Measurements from ENCODE around the gene ABCB6.
A peak's percentile ranks its signal among the peaks of the same experiment; 100 is the strongest.

The ABCB6 gene

DNA sequence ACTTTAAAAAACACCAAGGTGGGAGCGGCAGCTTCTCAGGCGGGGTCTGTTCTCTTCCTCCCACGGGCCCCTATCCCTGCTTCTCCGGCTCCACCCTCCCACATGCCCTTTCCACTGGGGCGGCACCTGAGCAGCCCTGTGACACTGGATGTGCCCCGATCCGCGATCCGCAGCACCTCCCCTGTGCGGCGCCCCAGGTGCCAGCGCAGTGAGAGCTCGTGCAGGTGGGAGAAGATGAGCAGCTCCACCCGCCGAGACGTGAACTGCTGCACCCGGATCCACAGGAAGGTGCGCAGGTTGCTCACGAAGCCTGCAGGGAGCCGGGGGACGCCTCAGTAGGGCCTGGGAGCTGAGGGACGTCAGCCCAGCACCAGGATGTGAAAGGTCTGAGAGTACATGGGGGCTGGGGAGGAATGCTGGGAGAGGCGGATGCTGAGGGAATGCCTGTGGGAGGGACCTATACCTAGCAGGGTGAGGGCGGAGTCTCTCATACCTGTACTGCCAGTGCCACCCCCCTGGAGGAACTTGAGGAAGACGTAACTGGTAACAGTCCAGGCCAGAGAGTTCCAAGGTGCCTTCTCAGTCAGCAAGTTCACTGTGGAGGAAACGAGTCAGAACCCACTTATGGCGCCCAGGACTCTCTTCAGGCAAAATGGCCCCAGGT is 2.8 kb downstream of the ABCB6 start:
- Mint-ChIP-seq H3K27me3 (no peaks in the 10 kb centered on the region), H3K4me3 (no peak overlapping the region), H3K9me3 (no peaks in the 10 kb centered on the region), H3K36me3 (ENCODE audit: insufficient read depth) (peaks cover 24% of the 10 kb centered on the region), H3K4me1 (peaks cover 12% of the 10 kb centered on the region), H3K27ac (ENCODE audit: low read depth) (no peak overlapping the region)
- ATAC-seq (replicated peaks; ENCODE audit: extremely low read depth, poor library complexity, severe bottlenecking) (no peak), DNase-seq (ENCODE audit: low spot score in 2 of 2) (no peak)

DNA sequence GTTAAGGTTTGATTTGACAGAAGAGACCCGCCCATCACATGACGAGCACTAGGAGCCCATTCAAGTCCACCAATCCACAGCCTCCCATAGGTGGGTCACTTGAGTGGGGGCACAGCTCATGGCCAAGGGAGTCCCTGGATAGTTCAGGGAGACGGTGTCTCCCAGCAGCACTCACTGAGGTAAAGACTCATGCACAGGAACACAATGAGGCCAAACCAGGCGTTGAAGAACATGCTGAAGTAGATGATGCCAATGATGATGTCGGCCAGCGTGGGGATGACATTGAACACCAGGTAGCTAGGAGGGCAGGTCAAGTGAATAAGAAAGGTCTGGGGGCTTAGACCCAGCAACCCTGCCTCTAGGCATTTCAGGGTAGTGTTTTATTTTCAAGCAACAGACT is 4.0 kb downstream of the ABCB6 start:
- peaks cover 20% of the 10 kb centered on the region for H3K36me3 Mint-ChIP-seq (ENCODE audit: insufficient read depth)

DNA sequence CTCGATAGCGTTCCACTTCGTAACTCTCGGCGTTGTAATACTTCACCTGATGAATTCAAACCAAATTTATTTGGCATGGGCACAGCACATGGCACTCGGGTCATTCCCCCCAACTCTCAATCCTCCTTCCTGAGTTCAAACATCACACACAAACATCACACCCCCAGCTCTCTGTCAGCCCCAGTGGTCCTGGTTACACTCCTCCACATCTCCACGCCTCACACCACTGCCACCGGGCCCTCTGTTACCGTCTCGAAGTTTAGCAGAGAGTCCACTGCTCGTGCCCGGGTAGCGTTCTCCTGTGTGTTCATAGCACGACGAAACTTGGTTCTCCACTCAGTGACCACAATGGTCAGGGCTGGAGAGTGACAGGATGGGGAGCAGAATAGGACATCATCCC is 4.6 kb downstream of the ABCB6 start:
- no peaks in the 10 kb centered on the region for H3K9me3 Mint-ChIP-seq
- H3K27me3 Mint-ChIP-seq = no peaks in the 10 kb centered on the region
- no peak for DNase-seq (ENCODE audit: low spot score in 2 of 2)
- peaks cover 14% of the 10 kb centered on the region for H3K4me1 Mint-ChIP-seq
- ATAC-seq (replicated peaks; ENCODE audit: extremely low read depth, poor library complexity, severe bottlenecking) = no peak
- peaks cover 21% of the 10 kb centered on the region for H3K36me3 Mint-ChIP-seq (ENCODE audit: insufficient read depth)
- no peak overlapping the region for H3K4me3 Mint-ChIP-seq
- no peak overlapping the region for H3K27ac Mint-ChIP-seq (ENCODE audit: low read depth)

More for the DNA sequence above, 4.0 kb downstream of the ABCB6 start:
- Mint-ChIP-seq H3K9me3 (no peaks in the 10 kb centered on the region), H3K4me1 (peaks cover 14% of the 10 kb centered on the region), H3K27me3 (no peaks in the 10 kb centered on the region), H3K27ac (ENCODE audit: low read depth) (no peak overlapping the region), H3K4me3 (no peak overlapping the region)
- no peak for ATAC-seq (replicated peaks; ENCODE audit: extremely low read depth, poor library complexity, severe bottlenecking)
- DNase-seq (ENCODE audit: low spot score in 2 of 2) = no peak

DNA sequence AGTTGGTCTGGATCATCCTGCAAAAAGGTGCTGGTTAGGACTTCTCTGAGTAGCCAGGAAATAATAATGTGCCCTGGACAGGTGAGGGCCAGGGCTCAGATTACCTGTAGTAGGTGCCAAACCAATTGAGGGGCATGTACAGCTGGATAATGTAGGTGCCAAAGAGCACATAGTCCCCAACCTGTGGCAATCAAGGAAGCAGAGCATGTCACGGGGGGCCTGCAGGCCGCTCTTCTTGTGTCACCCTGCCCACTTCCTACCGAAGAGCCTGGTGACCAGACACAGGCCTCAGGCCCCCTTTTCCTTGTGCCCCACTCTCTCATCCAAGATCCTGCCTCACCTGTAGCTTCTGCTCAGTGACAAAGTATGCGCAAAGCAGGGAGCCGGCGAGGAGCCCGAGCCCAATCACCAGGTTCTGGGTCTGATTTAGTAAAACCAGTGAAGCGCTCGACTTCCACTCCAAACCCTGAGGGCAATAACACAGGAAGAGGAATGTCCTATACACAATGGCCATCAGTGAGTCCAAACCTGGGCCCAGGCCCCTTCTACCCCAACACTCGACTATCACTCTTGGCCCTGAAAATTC is 5.2 kb downstream of the ABCB6 start:
- Mint-ChIP-seq H3K36me3 (ENCODE audit: insufficient read depth) (peaks cover 18% of the 10 kb centered on the region), H3K4me3 (no peak overlapping the region), H3K9me3 (no peaks in the 10 kb centered on the region), H3K4me1 (peaks cover 17% of the 10 kb centered on the region), H3K27ac (ENCODE audit: low read depth) (no peak overlapping the region), H3K27me3 (no peaks in the 10 kb centered on the region)
- DNase-seq (ENCODE audit: low spot score in 2 of 2) (no peak), ATAC-seq (replicated peaks; ENCODE audit: extremely low read depth, poor library complexity, severe bottlenecking) (no peak)

DNA sequence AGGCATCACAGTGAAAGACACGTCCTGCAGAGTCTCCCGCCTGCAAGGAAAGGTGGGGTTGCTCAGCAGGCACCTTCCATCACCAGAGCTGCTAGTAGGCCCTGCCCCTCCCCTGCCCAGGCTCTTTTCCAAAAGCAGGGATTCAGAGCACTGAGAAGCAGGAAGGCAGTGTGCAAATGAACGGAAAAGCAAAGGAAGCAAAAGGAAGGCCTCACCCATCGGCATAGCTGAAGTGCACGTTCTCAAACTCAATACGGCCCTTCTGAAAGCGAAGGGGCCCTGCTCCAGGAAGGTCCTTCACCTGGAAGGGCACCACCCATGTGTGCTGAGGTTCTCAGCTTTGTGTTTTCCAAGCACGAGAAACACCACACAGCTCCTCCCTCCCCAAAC is 5.7 kb downstream of the ABCB6 start:
- no peak overlapping the region for H3K4me3 Mint-ChIP-seq
- H3K27me3 Mint-ChIP-seq = no peaks in the 10 kb centered on the region
- no peak overlapping the region for H3K27ac Mint-ChIP-seq (ENCODE audit: low read depth)
- ATAC-seq (replicated peaks; ENCODE audit: extremely low read depth, poor library complexity, severe bottlenecking) (no peak), DNase-seq (ENCODE audit: low spot score in 2 of 2) (no peak)
- H3K36me3 Mint-ChIP-seq (ENCODE audit: insufficient read depth) = peaks cover 21% of the 10 kb centered on the region
- H3K9me3 Mint-ChIP-seq = no peaks in the 10 kb centered on the region
- peaks cover 22% of the 10 kb centered on the region for H3K4me1 Mint-ChIP-seq

DNA sequence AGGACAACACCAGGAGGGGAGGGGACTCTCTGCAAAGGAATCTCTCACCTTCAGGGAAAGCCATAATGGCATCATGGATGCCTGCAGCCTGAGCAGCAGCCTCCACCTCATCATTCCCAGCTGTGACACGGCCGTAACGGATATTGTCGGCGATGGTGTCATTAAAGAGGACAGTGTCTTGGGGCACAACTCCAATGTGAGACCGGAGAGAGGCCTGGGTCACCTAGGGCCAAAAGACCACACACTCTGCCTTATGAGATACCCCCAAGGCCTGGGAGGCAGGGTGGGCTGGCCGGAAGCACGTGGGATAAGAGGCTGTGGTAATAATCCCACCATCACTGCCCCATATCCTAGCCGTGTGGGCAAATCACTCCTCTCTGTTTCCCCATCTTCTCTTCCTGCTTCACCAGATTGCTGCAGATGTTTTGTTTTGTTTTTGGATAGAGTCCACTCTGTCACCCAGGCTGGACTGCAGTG is 7.8 kb downstream of the ABCB6 start:
- DNase-seq (ENCODE audit: low spot score in 2 of 2) (no peak), ATAC-seq (replicated peaks; ENCODE audit: extremely low read depth, poor library complexity, severe bottlenecking) (no peak)
- Mint-ChIP-seq H3K27me3 (no peaks in the 10 kb centered on the region), H3K4me1 (peaks cover 34% of the 10 kb centered on the region), H3K9me3 (no peaks in the 10 kb centered on the region), H3K36me3 (ENCODE audit: insufficient read depth) (peaks cover 29% of the 10 kb centered on the region), H3K27ac (ENCODE audit: low read depth) (peak overlapping the region; percentile 91), H3K4me3 (peak overlapping the region; percentile 57)

DNA sequence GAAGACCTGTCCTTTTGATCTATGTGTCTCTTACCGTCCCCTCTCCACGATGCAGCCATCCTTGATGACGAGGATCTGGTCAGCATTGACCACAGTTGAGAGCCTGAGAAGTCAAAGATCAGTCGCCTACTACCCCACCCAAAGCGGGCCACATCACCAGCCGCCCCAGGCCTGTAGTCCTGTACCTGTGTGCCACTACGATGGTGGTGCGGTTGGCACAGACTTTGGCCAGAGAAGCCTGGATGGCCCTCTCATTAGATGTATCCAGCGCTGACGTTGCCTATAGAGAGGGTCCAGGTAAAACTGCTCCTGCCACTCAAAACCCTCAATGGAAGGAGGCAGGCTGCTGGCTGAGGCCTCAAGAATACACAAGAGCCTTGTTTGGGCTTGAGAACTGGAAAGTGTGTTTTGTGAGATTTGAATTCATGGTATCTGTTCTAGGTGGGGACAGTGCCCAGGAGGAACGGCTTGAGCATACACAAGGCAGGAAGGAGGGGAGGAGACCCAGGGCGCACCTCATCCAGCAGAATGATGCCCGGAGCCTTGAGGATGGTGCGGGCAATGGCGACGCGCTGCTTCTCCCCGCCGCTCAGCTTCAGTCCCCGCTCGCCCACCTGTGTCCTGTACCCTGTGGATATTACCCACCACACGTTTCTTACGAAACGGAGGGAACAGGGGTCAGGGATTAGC is 8.4 kb downstream of the ABCB6 start:
- Mint-ChIP-seq H3K9me3 (no peaks in the 10 kb centered on the region), H3K4me1 (peaks cover 35% of the 10 kb centered on the region), H3K4me3 (no peak overlapping the region), H3K27ac (ENCODE audit: low read depth) (no peak overlapping the region), H3K27me3 (no peaks in the 10 kb centered on the region), H3K36me3 (ENCODE audit: insufficient read depth) (peaks cover 29% of the 10 kb centered on the region)
- ATAC-seq (replicated peaks; ENCODE audit: extremely low read depth, poor library complexity, severe bottlenecking) (no peak), DNase-seq (ENCODE audit: low spot score in 2 of 2) (no peak)

DNA sequence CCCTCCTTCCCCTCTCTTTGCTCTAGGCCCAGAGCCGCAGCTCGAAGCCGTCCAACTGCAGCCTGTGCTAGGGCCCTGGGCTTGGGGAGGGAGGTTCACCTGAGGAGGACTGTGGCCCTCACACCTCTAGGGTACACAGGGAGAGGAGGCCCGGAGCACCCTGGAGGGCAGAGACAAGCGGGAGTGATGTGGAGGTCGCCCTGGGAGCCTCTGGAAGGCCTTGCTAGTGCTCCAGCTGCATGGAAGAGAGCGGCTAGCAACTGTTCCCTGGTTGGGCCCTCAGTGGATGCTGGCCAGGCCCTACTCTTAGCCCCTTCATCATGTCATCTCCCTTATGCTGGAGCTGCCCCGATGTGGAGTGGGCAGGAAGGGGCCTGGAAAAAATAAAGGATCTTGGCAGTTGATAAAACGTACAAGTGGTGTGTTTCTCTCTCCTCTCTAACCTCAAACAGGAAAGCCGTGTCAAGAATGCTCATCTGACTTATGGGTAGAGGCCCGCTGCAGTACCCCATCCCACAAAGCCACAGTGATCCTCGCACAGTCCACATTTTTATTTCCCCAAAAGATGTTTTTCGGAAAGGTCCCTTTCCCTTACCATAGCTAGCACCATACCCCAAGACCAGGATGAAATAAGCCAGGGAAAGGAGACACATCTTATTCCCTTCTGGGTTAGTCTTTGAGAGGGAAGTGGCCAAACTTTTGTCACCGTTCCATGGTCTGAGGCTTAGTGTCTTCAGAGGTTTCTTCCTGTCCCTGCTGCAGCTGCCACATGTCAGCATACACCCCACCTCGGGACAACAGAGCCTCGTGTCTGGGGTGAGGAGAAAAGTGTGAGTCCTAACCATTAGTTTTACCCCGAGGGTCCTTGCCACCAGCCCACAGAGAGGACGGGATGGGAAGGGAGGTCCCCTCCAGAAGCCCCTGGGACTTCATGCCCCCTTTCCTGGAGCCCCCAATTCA is 9.2 kb downstream of the ABCB6 start:
- ATAC-seq (replicated peaks; ENCODE audit: extremely low read depth, poor library complexity, severe bottlenecking) (no peak), DNase-seq (ENCODE audit: low spot score in 2 of 2) (no peak)
- peaks cover 35% of the 10 kb centered on the region for H3K4me1 Mint-ChIP-seq
- H3K9me3 Mint-ChIP-seq = no peaks in the 10 kb centered on the region
- H3K36me3 Mint-ChIP-seq (ENCODE audit: insufficient read depth) = peaks cover 26% of the 10 kb centered on the region
- no peaks in the 10 kb centered on the region for H3K27me3 Mint-ChIP-seq
- H3K4me3 Mint-ChIP-seq = no peak overlapping the region
- no peak overlapping the region for H3K27ac Mint-ChIP-seq (ENCODE audit: low read depth)

DNA sequence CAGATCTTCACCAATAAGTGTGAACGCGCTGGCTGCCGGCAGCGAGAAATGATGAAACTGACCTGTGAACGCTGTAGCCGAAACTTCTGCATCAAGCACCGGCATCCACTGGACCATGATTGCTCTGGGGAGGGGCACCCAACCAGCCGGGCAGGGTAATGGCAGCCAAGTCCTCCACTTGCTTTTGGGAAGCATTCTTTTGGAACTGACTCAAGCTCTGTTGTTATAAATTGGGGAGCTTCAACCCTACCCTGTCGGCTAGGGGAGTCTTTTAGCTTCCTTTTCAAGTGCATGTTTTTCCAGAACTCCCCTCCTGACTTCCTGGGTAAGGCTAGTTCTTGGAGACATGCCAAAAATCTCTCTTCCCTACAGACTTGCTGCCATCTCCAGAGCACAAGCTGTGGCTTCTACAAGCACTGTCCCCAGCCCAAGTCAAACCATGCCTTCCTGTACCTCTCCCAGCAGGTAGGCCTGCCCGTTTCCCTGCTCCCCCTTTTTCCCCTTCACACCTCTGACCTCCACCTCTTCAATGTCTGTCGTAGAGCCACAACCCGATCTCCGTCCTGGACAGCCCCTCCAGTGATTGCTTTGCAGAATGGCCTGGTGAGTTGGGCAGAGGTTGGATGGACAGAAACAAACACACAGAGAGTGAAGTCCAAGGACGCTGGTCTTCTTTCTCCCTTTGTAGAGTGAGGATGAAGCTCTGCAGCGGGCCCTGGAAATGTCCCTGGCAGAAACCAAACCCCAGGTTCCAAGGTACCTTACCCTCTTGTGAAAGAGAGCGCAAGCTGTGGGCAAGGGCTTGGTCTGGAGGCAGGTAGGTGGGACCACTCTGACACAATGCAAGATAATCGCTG is 10.6 kb downstream of the ABCB6 start:
- peaks cover 35% of the 10 kb centered on the region for H3K4me1 Mint-ChIP-seq
- no peaks in the 10 kb centered on the region for H3K27me3 Mint-ChIP-seq
- DNase-seq (ENCODE audit: low spot score in 2 of 2) (no peak), ATAC-seq (replicated peaks; ENCODE audit: extremely low read depth, poor library complexity, severe bottlenecking) (no peak)
- H3K9me3 Mint-ChIP-seq = no peaks in the 10 kb centered on the region
- peak overlapping the region; percentile 86 for H3K4me3 Mint-ChIP-seq
- no peak overlapping the region for H3K27ac Mint-ChIP-seq (ENCODE audit: low read depth)
- H3K36me3 Mint-ChIP-seq (ENCODE audit: insufficient read depth) = peaks cover 23% of the 10 kb centered on the region

DNA sequence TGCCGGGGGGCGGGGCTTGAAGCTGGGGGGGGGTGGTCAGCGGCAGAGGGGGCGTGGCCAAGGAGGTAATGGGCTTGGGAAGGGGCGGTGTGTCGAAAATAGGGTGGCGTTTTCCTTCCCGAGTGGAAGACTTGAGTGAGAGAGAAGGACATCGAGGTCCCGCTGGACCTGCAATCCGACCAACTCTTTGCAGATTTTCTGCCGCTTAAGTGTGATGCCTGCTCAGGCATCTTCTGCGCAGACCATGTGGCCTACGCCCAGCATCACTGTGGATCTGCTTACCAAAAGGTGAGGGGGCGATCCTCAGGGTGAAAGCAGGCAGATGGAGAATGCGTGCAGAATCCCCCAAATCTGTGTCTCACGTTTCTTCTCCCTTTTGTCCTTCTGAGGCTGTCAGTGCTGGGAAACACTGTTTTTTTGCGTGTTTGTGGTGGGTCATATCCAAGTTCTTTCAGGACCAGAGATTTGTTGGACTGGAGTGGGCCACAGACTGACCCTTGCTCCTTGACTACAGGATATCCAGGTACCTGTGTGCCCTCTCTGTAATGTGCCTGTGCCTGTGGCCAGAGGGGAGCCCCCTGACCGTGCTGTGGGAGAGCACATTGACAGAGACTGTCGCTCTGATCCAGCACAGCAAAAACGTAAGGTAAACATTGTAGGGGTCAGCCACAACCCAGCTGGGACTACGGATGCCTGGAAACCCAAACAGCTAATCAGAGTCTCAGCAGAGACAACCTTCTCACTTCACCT is 11.4 kb downstream of the ABCB6 start:
- peaks cover 23% of the 10 kb centered on the region for H3K36me3 Mint-ChIP-seq (ENCODE audit: insufficient read depth)
- no peak for DNase-seq (ENCODE audit: low spot score in 2 of 2)
- peaks cover 35% of the 10 kb centered on the region for H3K4me1 Mint-ChIP-seq
- peak overlapping the region; percentile 86 for H3K4me3 Mint-ChIP-seq
- H3K27me3 Mint-ChIP-seq = no peaks in the 10 kb centered on the region
- peak; percentile 2 for ATAC-seq (replicated peaks; ENCODE audit: extremely low read depth, poor library complexity, severe bottlenecking)
- peak overlapping the region; percentile 32 for H3K27ac Mint-ChIP-seq (ENCODE audit: low read depth)
- no peaks in the 10 kb centered on the region for H3K9me3 Mint-ChIP-seq

Measured in central memory CD8-positive, alpha-beta T cell (primary cell).